ENCODE results near the gene SCARB1.

DNA sequence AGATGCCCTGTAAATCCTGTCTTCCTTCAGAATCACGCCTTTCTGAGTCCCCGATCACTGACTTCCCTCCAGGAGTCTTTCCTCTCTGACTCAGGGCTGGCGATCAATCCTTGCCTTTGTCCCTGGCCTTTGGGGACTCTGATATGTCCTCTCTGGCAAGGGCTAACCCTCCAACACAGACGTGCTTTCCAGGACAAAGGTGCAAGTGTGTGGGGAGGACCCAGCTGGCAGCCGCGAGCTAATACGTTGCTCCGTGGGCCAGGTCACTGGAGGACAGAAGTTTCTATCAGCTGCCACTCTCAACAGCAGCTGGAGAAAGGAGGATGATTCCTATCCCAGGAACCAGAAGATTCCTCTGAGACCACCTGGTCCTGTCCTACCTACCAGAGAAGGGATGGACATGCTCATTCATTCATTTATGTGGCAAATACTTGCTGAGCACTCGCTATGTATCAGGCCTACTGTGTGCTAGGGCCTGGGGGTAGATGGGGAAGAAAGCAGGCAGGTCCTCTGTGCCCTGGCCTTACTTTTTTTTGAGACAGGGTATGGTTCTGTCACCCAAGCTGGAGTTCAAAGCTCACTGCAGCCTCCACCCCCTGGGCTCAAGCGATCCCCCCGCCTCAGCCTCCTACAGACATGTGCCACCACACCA lies 8.5 kb upstream of the SCARB1 start:
- TF ChIP-seq, protein P1, sequence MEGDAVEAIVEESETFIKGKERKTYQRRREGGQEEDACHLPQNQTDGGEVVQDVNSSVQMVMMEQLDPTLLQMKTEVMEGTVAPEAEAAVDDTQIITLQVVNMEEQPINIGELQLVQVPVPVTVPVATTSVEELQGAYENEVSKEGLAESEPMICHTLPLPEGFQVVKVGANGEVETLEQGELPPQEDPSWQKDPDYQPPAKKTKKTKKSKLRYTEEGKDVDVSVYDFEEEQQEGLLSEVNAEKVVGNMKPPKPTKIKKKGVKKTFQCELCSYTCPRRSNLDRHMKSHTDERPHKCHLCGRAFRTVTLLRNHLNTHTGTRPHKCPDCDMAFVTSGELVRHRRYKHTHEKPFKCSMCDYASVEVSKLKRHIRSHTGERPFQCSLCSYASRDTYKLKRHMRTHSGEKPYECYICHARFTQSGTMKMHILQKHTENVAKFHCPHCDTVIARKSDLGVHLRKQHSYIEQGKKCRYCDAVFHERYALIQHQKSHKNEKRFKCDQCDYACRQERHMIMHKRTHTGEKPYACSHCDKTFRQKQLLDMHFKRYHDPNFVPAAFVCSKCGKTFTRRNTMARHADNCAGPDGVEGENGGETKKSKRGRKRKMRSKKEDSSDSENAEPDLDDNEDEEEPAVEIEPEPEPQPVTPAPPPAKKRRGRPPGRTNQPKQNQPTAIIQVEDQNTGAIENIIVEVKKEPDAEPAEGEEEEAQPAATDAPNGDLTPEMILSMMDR (IDR thresholded peaks at IDR 0.05): no peak
- TF ChIP-seq POLR2A (IDR thresholded peaks at IDR 0.05): no peak

All from body of pancreas (tissue), 4 donors.